ENCODE measurements around the gene PLCB3. TPM values are rescaled to one million over a fixed set of nuclear protein-coding genes. Genes with fewer than 3 reads are reported as not detected.

PLCB3 gene
- total RNA-seq, 1 experiment from 2014 or later = 80.2 TPM

DNA sequence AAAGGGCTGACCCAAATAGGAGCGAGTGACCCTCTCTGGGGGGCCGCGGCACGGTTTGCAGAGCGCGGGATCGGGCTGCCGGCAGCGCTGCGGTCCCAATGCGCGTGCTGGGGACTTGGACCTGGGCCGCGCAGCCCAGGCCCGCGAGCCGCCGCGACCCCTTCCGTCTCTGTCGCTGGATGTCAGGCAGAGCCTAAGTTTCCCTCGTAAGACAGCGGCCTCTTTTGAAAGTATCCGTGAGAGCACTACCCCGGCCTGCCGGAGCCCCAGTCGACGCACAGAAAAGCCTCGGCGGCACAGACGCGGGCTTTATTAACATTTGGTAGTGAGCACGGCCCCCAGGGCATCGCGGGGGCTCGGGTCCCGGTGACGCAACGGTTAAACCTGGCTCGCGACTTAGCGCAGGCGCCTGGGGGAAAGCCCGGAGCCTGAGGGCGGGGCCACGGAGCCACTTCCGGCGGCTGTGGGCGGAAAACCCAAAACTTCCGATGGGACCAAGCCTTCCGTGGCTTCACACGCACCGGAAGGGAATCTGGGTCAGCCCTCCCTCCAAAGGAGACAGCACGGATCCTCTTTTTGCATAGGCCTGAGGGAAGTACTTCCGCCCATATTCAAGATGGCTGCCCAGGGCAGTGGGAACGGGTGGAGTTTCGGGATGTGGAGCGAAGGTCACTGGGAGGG, 18.4 kb downstream of the PLCB3 start:
- Histone ChIP-seq H2BK5ac (ENCODE audit: insufficient read length, low read length) (no peak overlapping the region), H4K8ac (replicated peaks; ENCODE audit: insufficient read length, low read depth, low read length) (no peak overlapping the region), H3K79me2 (ENCODE audit: insufficient read depth, low read length) (no peaks in the 10 kb centered on the region), H3K27ac (ENCODE audit: insufficient read length, low read depth, low read length) (peak overlapping the region; percentile 33), H2BK15ac (ENCODE audit: low read depth, low read length) (no peak overlapping the region), H4K91ac (ENCODE audit: insufficient read length, low read depth, low read length) (no peak overlapping the region), H3K56ac (ENCODE audit: insufficient read length, low read depth, low read length) (no peak overlapping the region), H2BK20ac (ENCODE audit: low read depth, low read length, poor library complexity, severe bottlenecking) (no peak overlapping the region), H3K23ac (ENCODE audit: insufficient read length, low read depth, low read length) (no peak overlapping the region), H2AFZ (ENCODE audit: low read length) (no peak overlapping the region), H3K4me1 (ENCODE audit: insufficient read depth, low read length) (no peaks in the 10 kb centered on the region), H3K9me3 (ENCODE audit: control insufficient read depth, low read depth, low read length) (no peaks in the 10 kb centered on the region), H4K20me1 (ENCODE audit: control insufficient read depth, insufficient read depth, insufficient read length) (peaks cover 2% of the 10 kb centered on the region), H3K4ac (ENCODE audit: low read depth, low read length) (no peak overlapping the region; the same call in 1 of the 2 replicates), H2BK120ac (ENCODE audit: low read depth, low read length, poor library complexity, severe bottlenecking) (peak overlapping the region; percentile 24), H3K9ac (ENCODE audit: extremely low read depth, insufficient read length, low read length) (peak overlapping the region; percentile 68), H3K23me2 (ENCODE audit: insufficient read length, low read depth, low read length, poor library complexity, severe bottlenecking) (peaks cover 15% of the 10 kb centered on the region), H3K18ac (ENCODE audit: insufficient read length, low read depth, low read length) (peak overlapping the region; percentile 68), H3K14ac (ENCODE audit: insufficient read depth, low read length) (peak overlapping the region; percentile 32), H3K4me2 (ENCODE audit: insufficient read depth, insufficient read length, low read length) (peak overlapping the region; percentile 59), H3K79me1 (ENCODE audit: insufficient read depth, low read depth, low read length, poor library complexity, severe bottlenecking) (no peaks in the 10 kb centered on the region), H3K27me3 (ENCODE audit: insufficient read depth, low read length) (no peaks in the 10 kb centered on the region), H2BK12ac (ENCODE audit: insufficient read length, low read depth, low read length) (no peak overlapping the region), H4K5ac (ENCODE audit: insufficient read length, low read depth, low read length) (no peak overlapping the region), H2AK5ac (ENCODE audit: insufficient read length, low read length) (no peak overlapping the region), H3T11ph (ENCODE audit: low read length) (no peak overlapping the region)
- peaks cover 21 to 26% of the 10 kb centered on the region in 2 experiments for H3K4me1 Mint-ChIP-seq
- no peaks in the 10 kb centered on the region; the same call in none of the 2 replicates for H3K27me3 Mint-ChIP-seq (ENCODE audit: low read depth)
- TF ChIP-seq, protein P1, sequence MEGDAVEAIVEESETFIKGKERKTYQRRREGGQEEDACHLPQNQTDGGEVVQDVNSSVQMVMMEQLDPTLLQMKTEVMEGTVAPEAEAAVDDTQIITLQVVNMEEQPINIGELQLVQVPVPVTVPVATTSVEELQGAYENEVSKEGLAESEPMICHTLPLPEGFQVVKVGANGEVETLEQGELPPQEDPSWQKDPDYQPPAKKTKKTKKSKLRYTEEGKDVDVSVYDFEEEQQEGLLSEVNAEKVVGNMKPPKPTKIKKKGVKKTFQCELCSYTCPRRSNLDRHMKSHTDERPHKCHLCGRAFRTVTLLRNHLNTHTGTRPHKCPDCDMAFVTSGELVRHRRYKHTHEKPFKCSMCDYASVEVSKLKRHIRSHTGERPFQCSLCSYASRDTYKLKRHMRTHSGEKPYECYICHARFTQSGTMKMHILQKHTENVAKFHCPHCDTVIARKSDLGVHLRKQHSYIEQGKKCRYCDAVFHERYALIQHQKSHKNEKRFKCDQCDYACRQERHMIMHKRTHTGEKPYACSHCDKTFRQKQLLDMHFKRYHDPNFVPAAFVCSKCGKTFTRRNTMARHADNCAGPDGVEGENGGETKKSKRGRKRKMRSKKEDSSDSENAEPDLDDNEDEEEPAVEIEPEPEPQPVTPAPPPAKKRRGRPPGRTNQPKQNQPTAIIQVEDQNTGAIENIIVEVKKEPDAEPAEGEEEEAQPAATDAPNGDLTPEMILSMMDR (conservative IDR thresholded peaks at IDR 0.05) = peak; percentile 18; the same call in 1 of the 3 replicates
- DNase-seq = peak; percentile 99
- peak overlapping the region; percentile 99 to 100 (median 100) for H3K27ac Mint-ChIP-seq
- peak overlapping the region; percentile 97 to 99 for H3K4me3 Mint-ChIP-seq
- WGBS (ENCODE audit: extremely low coverage, insufficient read length, low lambda C conversion rate) = no CpG with 5 or more reads among the region's 58 CpGs
- peaks cover 11 to 31% (median 23%) of the 10 kb centered on the region in 3 experiments; a peak in 6 of 7 replicates for H3K36me3 Mint-ChIP-seq (ENCODE audit: insufficient read depth in 1 of 3, low read depth in 3 of 3)
- H3K9me3 Mint-ChIP-seq = no peaks in the 10 kb centered on the region

All from H9 (cell line).